ENCODE results near the gene UBALD1.

- no peak for TF ChIP-seq CTCF (IDR thresholded peaks at IDR 0.05; ENCODE audit: low read depth, low read length)
- no peak for TF ChIP-seq EZH2phosphoT487 (IDR thresholded peaks at IDR 0.05; ENCODE audit: low read depth)
Observed at GRCh38 chr16:4655801-4656200, 41.1 kb upstream of the UBALD1 start.

All from OCI-LY3 (cell line).